Measurements from ENCODE around the gene MFSD1. TPM values are rescaled to one million over a fixed set of nuclear protein-coding genes. Genes with fewer than 3 reads are reported as not detected.

Gene MFSD1
- total and polyA plus RNA-seq, 8 donors, result 22.3 to 187 (median 29.3) TPM

DNA sequence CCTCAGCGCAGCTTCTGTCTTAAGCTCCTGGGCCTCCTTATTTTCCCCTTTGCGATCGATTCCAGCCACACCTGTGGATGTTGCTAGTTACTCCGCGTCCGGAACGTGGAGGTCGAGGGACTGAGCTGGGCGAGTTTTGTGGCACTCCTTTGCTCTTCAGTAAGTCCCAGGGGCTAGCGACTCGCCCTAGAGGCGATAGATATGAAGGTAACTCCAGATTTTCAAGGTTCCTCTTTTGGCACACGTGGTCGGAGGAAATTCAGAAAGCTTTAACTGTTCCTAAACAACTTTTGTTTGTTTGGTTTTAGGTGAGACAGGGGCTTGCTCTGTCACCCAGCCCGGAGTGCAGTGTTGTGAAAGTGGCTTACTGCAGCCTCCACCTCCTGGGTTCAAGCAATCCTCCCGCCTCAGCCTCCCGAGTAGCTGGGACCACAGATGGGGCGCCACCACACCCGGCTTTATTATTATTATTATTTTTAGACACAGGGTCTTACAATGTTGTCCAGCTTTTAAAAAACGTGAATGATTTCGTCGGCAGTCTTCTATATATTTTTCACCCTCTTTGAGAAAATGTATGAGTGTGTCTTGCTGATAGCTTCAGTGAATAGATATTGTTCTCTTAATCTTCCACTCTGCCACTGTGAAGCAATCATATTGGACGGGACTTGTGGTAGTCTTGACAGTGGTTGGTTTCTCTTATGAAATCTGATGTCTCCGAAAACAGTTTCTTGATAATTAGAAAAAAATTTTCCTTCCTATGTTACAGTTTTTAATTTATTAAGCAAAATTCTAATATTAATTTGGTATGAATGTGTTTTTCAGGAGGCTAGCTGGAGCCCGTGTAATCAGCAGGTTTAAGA, 785 bp downstream of the MFSD1 start:
- Histone ChIP-seq H3K27me3 (no peaks in the 10 kb centered on the region), H3K36me3 (peaks cover 0 to 26% (median 16%) of the 10 kb centered on the region in 4 donors), H3K4me1 (peaks cover 5 to 49% (median 27%) of the 10 kb centered on the region in 4 donors), H3K27ac (peak overlapping the region; percentile 79 to 90 (median 85)), H3K9me3 (no peaks in the 10 kb centered on the region), H3K4me3 (peak overlapping the region; percentile 78 to 90 (median 88))
- intact Hi-C loops (cut with DNase I; ENCODE audit: low total_unique reads), result no loop called here
- TF ChIP-seq POLR2A (IDR thresholded peaks at IDR 0.05), result no peak
- no peak for TF ChIP-seq EP300 (IDR thresholded peaks at IDR 0.05)
- TF ChIP-seq POLR2AphosphoS5 (IDR thresholded peaks at IDR 0.05), result no peak
- TF ChIP-seq, protein P1, sequence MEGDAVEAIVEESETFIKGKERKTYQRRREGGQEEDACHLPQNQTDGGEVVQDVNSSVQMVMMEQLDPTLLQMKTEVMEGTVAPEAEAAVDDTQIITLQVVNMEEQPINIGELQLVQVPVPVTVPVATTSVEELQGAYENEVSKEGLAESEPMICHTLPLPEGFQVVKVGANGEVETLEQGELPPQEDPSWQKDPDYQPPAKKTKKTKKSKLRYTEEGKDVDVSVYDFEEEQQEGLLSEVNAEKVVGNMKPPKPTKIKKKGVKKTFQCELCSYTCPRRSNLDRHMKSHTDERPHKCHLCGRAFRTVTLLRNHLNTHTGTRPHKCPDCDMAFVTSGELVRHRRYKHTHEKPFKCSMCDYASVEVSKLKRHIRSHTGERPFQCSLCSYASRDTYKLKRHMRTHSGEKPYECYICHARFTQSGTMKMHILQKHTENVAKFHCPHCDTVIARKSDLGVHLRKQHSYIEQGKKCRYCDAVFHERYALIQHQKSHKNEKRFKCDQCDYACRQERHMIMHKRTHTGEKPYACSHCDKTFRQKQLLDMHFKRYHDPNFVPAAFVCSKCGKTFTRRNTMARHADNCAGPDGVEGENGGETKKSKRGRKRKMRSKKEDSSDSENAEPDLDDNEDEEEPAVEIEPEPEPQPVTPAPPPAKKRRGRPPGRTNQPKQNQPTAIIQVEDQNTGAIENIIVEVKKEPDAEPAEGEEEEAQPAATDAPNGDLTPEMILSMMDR (IDR thresholded peaks at IDR 0.05), result no peak
- 26 to 28% (median 27%) methylated on average over 25 of the region's 25 CpGs for WGBS, 5 donors
- no peak for DNase-seq

DNA sequence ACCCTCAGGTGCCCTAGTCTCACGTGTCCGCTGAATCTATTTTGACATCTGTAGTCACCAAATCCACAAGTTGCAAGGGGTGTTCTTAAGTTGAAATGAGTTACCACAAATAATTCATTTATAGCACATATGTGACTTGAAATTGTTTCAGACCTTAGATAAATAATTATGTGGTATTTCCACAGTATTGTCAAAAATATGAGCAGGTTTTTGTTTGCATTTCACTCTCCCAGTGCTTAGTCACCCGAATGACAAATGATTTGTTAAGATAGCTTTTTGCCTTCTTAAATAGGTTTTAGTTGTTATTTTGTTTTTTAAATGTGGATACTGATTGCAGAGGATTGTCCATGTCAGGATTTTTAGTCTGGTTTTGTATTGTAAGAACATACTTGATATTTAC, 2.6 kb downstream of the MFSD1 start:
- intact Hi-C loops (cut with DNase I; ENCODE audit: low total_unique reads), result no loop called here
- H3K4me3 ChIP-seq, result no peak overlapping the region
- 62 to 76% (median 72%) methylated on average over 3 of the region's 3 CpGs for WGBS, 5 donors

GRCh38 chr3:158808697-158809096, 6.8 kb downstream of the MFSD1 start:
- peaks cover 0 to 23% (median 6%) of the 10 kb centered on the region in 4 donors for H3K4me1 ChIP-seq
- intact Hi-C loops (cut with DNase I; ENCODE audit: low total_unique reads), result no loop called here
- H3K4me3 ChIP-seq, result no peak overlapping the region
- peak overlapping the region in 1 of 5 donors; percentile 14 for H3K27ac ChIP-seq
- peaks cover 28 to 86% (median 77%) of the 10 kb centered on the region in 4 donors for H3K36me3 ChIP-seq
- H3K27me3 ChIP-seq, result no peaks in the 10 kb centered on the region
- TF ChIP-seq POLR2AphosphoS5 (IDR thresholded peaks at IDR 0.05) (no peak), POLR2A (IDR thresholded peaks at IDR 0.05) (no peak), EP300 (IDR thresholded peaks at IDR 0.05) (no peak)
- TF ChIP-seq, protein P1 (IDR thresholded peaks at IDR 0.05), result no peak
- no peak for DNase-seq
- no peaks in the 10 kb centered on the region for H3K9me3 ChIP-seq
- 85 to 96% (median 89%) methylated on average over 3 of the region's 3 CpGs for WGBS, 5 donors

More for the DNA sequence above, 2.6 kb downstream of the MFSD1 start:
- H3K4me1 ChIP-seq, result peaks cover 5 to 49% (median 27%) of the 10 kb centered on the region in 4 donors
- peaks cover 8 to 44% (median 34%) of the 10 kb centered on the region in 4 donors for H3K36me3 ChIP-seq
- no peak for TF ChIP-seq EP300 (IDR thresholded peaks at IDR 0.05)
- no peak for TF ChIP-seq POLR2A (IDR thresholded peaks at IDR 0.05)
- TF ChIP-seq, protein P1 (IDR thresholded peaks at IDR 0.05), result no peak
- TF ChIP-seq POLR2AphosphoS5 (IDR thresholded peaks at IDR 0.05), result no peak
- no peak overlapping the region for H3K27ac ChIP-seq
- H3K27me3 ChIP-seq, result no peaks in the 10 kb centered on the region
- no peak for DNase-seq
- no peaks in the 10 kb centered on the region for H3K9me3 ChIP-seq

DNA sequence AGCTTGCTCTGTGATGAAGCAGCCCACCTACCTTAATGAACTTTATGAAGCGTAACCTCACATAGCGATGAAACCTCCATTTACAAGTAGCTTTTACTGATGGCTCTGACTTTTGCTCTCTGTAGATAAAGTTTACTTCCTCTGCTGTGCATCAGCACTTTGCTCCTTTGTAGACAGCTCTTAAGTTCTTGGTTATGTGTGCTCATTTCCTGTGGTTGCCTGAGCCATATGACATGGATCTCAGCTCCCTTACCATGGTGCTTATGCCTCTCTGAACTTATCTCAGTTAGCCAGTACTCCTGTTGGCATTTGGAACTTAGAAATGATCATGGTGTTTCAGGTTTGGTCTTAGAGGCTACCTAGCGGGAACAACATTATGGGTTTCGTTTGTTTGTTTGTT, 7.8 kb downstream of the MFSD1 start:
- Histone ChIP-seq H3K27ac (peak overlapping the region in 2 of 5 donors; percentile 54 to 63), H3K4me1 (peaks cover 0 to 14% (median 2%) of the 10 kb centered on the region in 4 donors), H3K4me3 (no peak overlapping the region), H3K27me3 (no peaks in the 10 kb centered on the region), H3K36me3 (peaks cover 36 to 95% (median 85%) of the 10 kb centered on the region in 4 donors), H3K9me3 (no peaks in the 10 kb centered on the region)
- intact Hi-C loops (cut with DNase I; ENCODE audit: low total_unique reads), result no loop called here
- 77 to 94% (median 90%) methylated on average over 4 of the region's 4 CpGs for WGBS, 5 donors
- TF ChIP-seq POLR2A (IDR thresholded peaks at IDR 0.05) (no peak), POLR2AphosphoS5 (IDR thresholded peaks at IDR 0.05) (no peak), EP300 (IDR thresholded peaks at IDR 0.05) (no peak)
- TF ChIP-seq, protein P1 (IDR thresholded peaks at IDR 0.05), result no peak
- DNase-seq, result peak in 1 of 2 donors; percentile 23
